ENCODE results near the gene FXYD4. TPM values are rescaled to one million over a fixed set of nuclear protein-coding genes. Genes with fewer than 3 reads are reported as not detected.

FXYD4 gene
- total RNA-seq, 4 donors from 2014 or later, result not detected

- DNase-seq, result no peak
- WGBS, 2 donors, result 74 to 77% methylated on average over 14 of the region's 14 CpGs
- no peaks in the 10 kb centered on the region for H3K27me3 ChIP-seq
- no peak overlapping the region for H3K4me3 ChIP-seq (replicated peaks in 1 of 3)
- H3K9me3 ChIP-seq, result no peaks in the 10 kb centered on the region
- intact Hi-C loops (cut with DNase I), result no loop called here
- no peak for TF ChIP-seq CTCF (IDR thresholded peaks at IDR 0.05)
- TF ChIP-seq POLR2A (IDR thresholded peaks at IDR 0.05), result no peak
- H3K4me1 ChIP-seq, result peaks cover 0 to 12% of the 10 kb centered on the region in 2 donors
- H3K27ac ChIP-seq, result no peak overlapping the region
- no peaks in the 10 kb centered on the region for H3K36me3 ChIP-seq
These were observed 46.7 kb downstream of the FXYD4 start for GRCh38 chr10:43417950-43418768.

GRCh38 chr10:43419997-43420368, 48.5 kb downstream of the FXYD4 start:
- TF ChIP-seq POLR2A (IDR thresholded peaks at IDR 0.05), result no peak
- no peak for TF ChIP-seq CTCF (IDR thresholded peaks at IDR 0.05)
- Histone ChIP-seq H3K36me3 (no peaks in the 10 kb centered on the region), H3K27ac (peak overlapping the region; percentile 91 to 99 (median 96)), H3K9me3 (no peaks in the 10 kb centered on the region), H3K27me3 (no peaks in the 10 kb centered on the region), H3K4me3 (replicated peaks in 1 of 3) (peak overlapping the region in 2 of 3 donors; percentile 18 to 59), H3K4me1 (peaks cover 7 to 19% of the 10 kb centered on the region in 2 donors)
- intact Hi-C loops (cut with DNase I), result no loop called here
- DNase-seq, result no peak
- WGBS, 2 donors, result 66 to 68% methylated on average over 18 of the region's 18 CpGs

GRCh38 chr10:43420369-43421200, 49.1 kb downstream of the FXYD4 start:
- Histone ChIP-seq H3K27ac (peak overlapping the region; percentile 91 to 99 (median 96)), H3K27me3 (no peaks in the 10 kb centered on the region)
- intact Hi-C loops (cut with DNase I), result no loop called here

GRCh38 chr10:43421201-43421507, 49.7 kb downstream of the FXYD4 start:
- TF ChIP-seq POLR2A (IDR thresholded peaks at IDR 0.05) (no peak), CTCF (IDR thresholded peaks at IDR 0.05) (no peak)
- intact Hi-C loops (cut with DNase I), result no loop called here
- H3K27ac ChIP-seq, result peak overlapping the region; percentile 91 to 99 (median 96)
- peaks cover 7 to 19% of the 10 kb centered on the region in 2 donors for H3K4me1 ChIP-seq
- no peaks in the 10 kb centered on the region for H3K27me3 ChIP-seq
- WGBS, 2 donors, result 32 to 45% methylated on average over 4 of the region's 4 CpGs
- H3K4me3 ChIP-seq (replicated peaks in 1 of 3), result peak overlapping the region in 2 of 3 donors; percentile 31 to 59
- H3K9me3 ChIP-seq, result no peaks in the 10 kb centered on the region
- H3K36me3 ChIP-seq, result no peaks in the 10 kb centered on the region
- DNase-seq, result no peak

More at GRCh38 chr10:43420369-43421200, 49.1 kb downstream of the FXYD4 start:
- peak in 1 of 2 donors; percentile 85 for TF ChIP-seq POLR2A (IDR thresholded peaks at IDR 0.05)
- no peak for TF ChIP-seq CTCF (IDR thresholded peaks at IDR 0.05)
- Histone ChIP-seq H3K4me1 (peaks cover 7 to 19% of the 10 kb centered on the region in 2 donors), H3K9me3 (no peaks in the 10 kb centered on the region), H3K4me3 (replicated peaks in 1 of 3) (peak overlapping the region; percentile 22 to 59 (median 31)), H3K36me3 (no peaks in the 10 kb centered on the region)
- WGBS, 2 donors, result 0 to 3% methylated on average over 29 to 49 of the region's 63 CpGs
- DNase-seq, result peak; percentile 82 to 86
